Left forelimb (tissue), 1 donor: ENCODE measurements around the gene RIOK1.
"Not testable (repeated sequence)": the region's sequence is repeated elsewhere in the genome, so short reads cannot be mapped to it uniquely, and the experiment has no call there.

Experiments
- DNase-seq: peaks from one replicate; pipeline ENCODE4 v3.0.0-alpha.2; 2018; ENCODE audit warnings: low spot score

The RIOK1 gene

GRCh38 chr6:7441048-7441775, 51.6 kb downstream of the RIOK1 start:
- DNase-seq = no peak

- DNase-seq = no peak
These were observed 52.9 kb downstream of the RIOK1 start for GRCh38 chr6:7442467-7442866.

DNA sequence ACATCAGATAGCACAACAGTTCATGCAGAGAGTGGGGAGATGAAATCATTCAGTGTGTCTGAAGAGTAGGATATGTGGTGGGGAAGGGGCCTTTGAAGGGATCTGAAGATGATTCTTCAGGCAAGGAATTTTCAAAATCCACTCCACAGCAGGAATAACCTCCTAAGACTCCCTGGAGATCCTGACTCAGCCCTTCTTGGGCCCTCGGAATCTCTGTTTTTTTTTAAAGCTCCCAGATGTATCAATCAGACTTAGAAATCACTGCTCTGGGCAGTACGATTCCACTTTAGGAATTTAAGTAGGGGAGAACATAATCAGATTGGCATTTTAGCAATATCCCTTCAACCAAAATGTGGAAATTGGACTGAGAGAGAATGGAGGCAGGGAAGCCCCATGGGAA, 55.5 kb downstream of the RIOK1 start:
- DNase-seq = no peak

GRCh38 chr6:7445885-7446461, 56.4 kb downstream of the RIOK1 start:
- DNase-seq = no peak

DNA sequence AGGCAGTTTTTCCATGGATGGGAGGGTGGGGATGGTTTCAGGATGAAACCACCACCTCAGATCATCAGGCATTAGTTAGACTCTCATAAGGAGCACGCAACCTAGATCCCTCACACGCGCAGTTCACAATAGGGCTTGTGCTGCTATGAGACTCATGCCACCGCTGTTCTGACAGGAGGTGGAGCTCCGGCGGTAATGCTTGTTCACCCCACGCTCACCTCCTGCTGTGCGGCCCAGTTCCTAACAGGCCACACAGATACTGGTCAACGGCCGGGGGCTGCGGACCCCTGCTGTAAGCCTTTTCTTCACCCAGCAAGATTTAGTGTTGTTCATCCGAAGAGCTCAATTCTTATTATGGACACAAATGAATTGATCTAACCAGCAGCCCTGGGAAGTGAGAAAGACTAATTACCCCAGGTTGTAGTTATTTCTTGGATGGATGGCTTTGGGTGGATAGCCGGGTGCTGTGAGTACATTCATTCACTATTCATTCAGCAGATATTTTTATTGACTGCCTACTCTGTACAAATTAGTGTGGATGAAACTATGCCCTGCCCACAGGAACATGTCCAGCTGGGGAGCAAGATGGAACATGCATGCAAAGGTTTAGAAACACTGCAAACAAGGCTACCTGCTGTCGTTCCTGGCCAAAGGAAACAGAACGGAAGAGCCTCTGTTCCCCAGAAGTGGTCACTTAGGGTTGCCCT, 57.2 kb downstream of the RIOK1 start:
- no peak for DNase-seq

DNA sequence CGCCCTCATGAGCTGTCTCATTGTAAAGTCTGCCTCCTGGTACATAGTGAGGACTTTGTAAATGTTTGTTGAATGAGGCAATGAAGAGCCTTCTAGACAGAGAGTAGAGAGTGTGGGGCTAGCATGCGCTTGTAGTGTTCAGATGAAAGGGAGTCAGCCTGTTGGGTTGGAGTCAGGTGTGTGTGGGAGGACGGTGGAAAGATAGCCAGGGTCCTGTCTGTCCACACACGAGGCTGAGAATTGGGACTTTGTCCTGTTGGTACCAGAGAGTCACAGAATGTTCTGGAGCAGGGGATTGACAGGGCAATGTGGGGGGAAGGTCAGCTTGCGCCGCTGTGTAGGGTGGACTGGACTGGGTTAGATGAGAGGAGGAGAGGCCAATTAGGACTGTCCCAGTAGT, 58.6 kb downstream of the RIOK1 start:
- DNase-seq = no peak

DNA sequence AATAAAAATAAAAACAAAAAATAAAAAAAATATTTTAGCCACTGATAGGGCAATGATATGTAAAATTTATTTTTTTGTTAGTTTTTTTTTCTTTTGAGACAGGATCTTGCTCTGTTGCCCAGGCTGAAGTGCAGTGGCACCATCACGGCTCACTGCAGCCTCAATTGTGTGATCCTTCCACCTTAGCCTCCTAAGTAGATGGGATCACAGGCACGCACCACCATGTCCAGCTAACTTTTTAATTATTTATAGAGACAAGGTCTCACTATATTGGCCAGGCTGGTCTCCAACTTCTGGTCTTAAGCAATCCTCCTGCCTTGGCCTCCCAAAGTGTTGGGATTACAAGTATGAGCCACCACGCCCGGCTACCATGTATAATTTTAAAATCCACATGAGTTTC, 59.4 kb downstream of the RIOK1 start:
- no peak for DNase-seq

- DNase-seq = no peak
These were observed 61.7 kb downstream of the RIOK1 start for GRCh38 chr6:7451326-7451725.

GRCh38 chr6:7452898-7453297, 63.3 kb downstream of the RIOK1 start:
- no peak for DNase-seq

- no peak for DNase-seq
These were observed 65.2 kb downstream of the RIOK1 start for GRCh38 chr6:7454696-7455358.

DNA sequence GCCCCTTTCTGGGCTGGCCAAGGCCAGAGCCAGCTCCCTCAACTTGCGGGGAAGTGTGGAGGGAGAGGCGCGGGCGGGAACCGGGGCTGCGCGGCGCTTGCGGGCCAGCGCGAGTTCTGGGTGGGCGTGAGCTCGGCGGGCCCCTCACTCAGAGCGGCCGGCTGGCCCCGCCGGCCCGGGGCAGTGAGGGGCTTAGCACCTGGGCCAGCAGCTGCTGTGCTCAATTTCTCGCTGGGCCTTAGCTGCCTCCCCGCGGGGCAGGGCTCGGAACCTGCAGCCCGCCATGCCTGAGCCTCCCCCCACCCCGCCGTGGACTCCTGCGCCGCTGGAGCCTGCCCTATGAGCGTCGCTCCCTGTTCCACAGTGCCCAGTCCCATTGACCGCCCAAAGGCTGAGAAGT, 66.7 kb downstream of the RIOK1 start:
- not testable (repeated sequence) for DNase-seq

DNA sequence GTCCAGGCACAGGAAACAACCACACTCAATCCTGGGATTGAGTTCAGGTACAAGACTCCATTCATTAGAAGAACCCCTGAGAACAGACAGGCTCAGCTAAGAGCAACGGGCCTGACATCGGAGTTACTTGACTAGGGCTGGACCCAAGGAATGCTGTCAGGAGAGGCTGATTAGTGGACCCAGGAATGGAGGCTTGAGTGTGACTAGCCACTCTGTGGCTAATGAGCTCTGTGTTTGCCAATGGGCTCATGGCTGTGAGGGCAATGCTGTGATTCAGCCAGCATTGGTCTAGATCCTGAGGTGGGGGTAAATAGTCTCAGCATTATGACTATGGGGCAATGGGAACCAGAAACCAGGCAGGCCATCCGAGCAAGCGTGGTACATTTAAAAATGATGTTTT, 71.8 kb downstream of the RIOK1 start:
- no peak for DNase-seq

DNA sequence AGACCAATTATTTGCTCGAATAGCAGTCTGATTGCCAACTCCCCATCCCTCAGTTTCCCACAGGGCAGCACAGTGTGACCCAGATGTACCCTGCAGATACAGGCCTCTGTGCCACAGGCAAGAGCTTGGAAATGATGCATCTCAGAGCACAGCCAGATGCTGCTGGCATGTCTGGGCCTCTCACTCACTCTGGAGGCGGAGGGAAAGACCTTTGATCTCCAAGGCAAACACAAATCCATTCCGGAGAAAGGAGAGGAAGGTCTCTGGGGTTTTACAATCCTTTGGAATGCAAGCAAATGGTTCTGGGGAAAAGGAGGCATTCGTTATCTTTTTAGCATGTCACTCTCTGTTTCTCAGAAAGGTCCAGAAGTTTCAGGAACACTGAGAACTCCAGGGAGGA, 74.2 kb downstream of the RIOK1 start:
- no peak for DNase-seq

- no peak for DNase-seq
These were observed 77.6 kb downstream of the RIOK1 start for GRCh38 chr6:7467007-7467897.
